Measurements from ENCODE around the gene SMARCA4. TPM values are rescaled to one million over a fixed set of nuclear protein-coding genes. Genes with fewer than 3 reads are reported as not detected.
"Not testable (repeated sequence)": the region's sequence is repeated elsewhere in the genome, so short reads cannot be mapped to it uniquely, and the experiment has no call there.

SMARCA4 gene
- total and polyA plus RNA-seq, 11 donors, result 34.1 to 70.9 (median 48.6) TPM

- Histone ChIP-seq H3K36me3 (peaks cover 0 to 30% (median 12%) of the 10 kb centered on the region in 9 donors), H3K27ac (no peak overlapping the region), H3K4me3 (no peak overlapping the region), H3K27me3 (no peaks in the 10 kb centered on the region), H3K4me1 (peaks cover 0 to 10% (median 2%) of the 10 kb centered on the region in 12 donors), H3K9me3 (no peaks in the 10 kb centered on the region)
- DNase-seq (no peak), ATAC-seq (peak in 1 of 4 donors; percentile 35)
- intact Hi-C loops (cut with DNase I), result loop anchor here in 6 of 10 donors (5.0 to 10.0 kb wide), 6 partner anchors 47 to 269 kb away; no protein-coding TSS in a partner anchor
- WGBS, 4 donors, result 85 to 93% (median 88%) methylated on average over 7 to 9 of the region's 9 CpGs
- no peak for TF ChIP-seq CTCF (IDR thresholded peaks at IDR 0.05)
- TF ChIP-seq POLR2A (IDR thresholded peaks at IDR 0.05), result no peak
Observed at GRCh38 chr19:10935371-10936059, 25.3 kb upstream of the SMARCA4 start.

- H3K9me3 ChIP-seq, result no peaks in the 10 kb centered on the region
- DNase-seq, result no peak
- WGBS, 4 donors, result 2 to 7% (median 3%) methylated on average over 11 of the region's 11 CpGs
- H3K4me1 ChIP-seq, result peaks cover 0 to 8% (median 0%) of the 10 kb centered on the region in 12 donors
- peak overlapping the region in 2 of 12 donors; percentile 0 to 26 for H3K4me3 ChIP-seq
- intact Hi-C loops (cut with DNase I), result loop anchor here in 6 of 10 donors (5.0 to 10.0 kb wide), 6 partner anchors 46 to 268 kb away; no protein-coding TSS in a partner anchor
- peak; percentile 60 to 84 (median 79) for ATAC-seq
- no peaks in the 10 kb centered on the region for H3K27me3 ChIP-seq
- H3K27ac ChIP-seq, result no peak overlapping the region
- peaks cover 0 to 21% (median 8%) of the 10 kb centered on the region in 9 donors for H3K36me3 ChIP-seq
- TF ChIP-seq POLR2A (IDR thresholded peaks at IDR 0.05), result no peak
- peak; percentile 45 to 63 (median 58) for TF ChIP-seq CTCF (IDR thresholded peaks at IDR 0.05)
Observed at GRCh38 chr19:10936661-10937084, 24.2 kb upstream of the SMARCA4 start.

GRCh38 chr19:10941649-10942048 is 19.2 kb upstream of the SMARCA4 start:
- H3K36me3 ChIP-seq, DNase-seq, H3K27me3 ChIP-seq, H3K9me3 ChIP-seq, H3K27ac ChIP-seq, ATAC-seq, H3K4me3 ChIP-seq: not testable (repeated sequence)
- intact Hi-C loops (cut with DNase I), result loop anchor here in 4 of 10 donors (10.0 kb wide), 4 partner anchors 53 to 183 kb away; no protein-coding TSS in a partner anchor
- WGBS, 4 donors, result 82 to 87% (median 84%) methylated on average over 14 of the region's 14 CpGs
- H3K4me1 ChIP-seq, result peaks cover 0 to 11% (median 3%) of the 10 kb centered on the region in 12 donors

GRCh38 chr19:10943412-10943811 is 17.4 kb upstream of the SMARCA4 start:
- WGBS, 4 donors, result 85 to 98% (median 92%) methylated on average over 4 of the region's 4 CpGs
- intact Hi-C loops (cut with DNase I), result loop anchor here in 4 of 10 donors (10.0 kb wide), 4 partner anchors 51 to 181 kb away; no protein-coding TSS in a partner anchor

GRCh38 chr19:10945264-10945663 is 15.6 kb upstream of the SMARCA4 start:
- no peak overlapping the region for H3K27ac ChIP-seq
- no peaks in the 10 kb centered on the region for H3K27me3 ChIP-seq
- H3K36me3 ChIP-seq, result no peaks in the 10 kb centered on the region
- WGBS, 4 donors, result 91 to 95% (median 94%) methylated on average over 4 of the region's 4 CpGs
- no peak overlapping the region for H3K4me3 ChIP-seq
- intact Hi-C loops (cut with DNase I), result loop anchor here in 5 of 10 donors (5.0 to 10.0 kb wide), 5 partner anchors 50 to 180 kb away; no protein-coding TSS in a partner anchor
- H3K4me1 ChIP-seq, result peaks cover 0 to 6% (median 0%) of the 10 kb centered on the region in 12 donors
- DNase-seq (no peak), ATAC-seq (no peak)
- H3K9me3 ChIP-seq, result no peaks in the 10 kb centered on the region
- TF ChIP-seq POLR2A (IDR thresholded peaks at IDR 0.05) (no peak), CTCF (IDR thresholded peaks at IDR 0.05) (no peak)

More at GRCh38 chr19:10943412-10943811, 17.4 kb upstream of the SMARCA4 start:
- not testable (repeated sequence) for H3K4me3 ChIP-seq, H3K27ac ChIP-seq, H3K9me3 ChIP-seq, ATAC-seq, H3K4me1 ChIP-seq, H3K36me3 ChIP-seq, DNase-seq, H3K27me3 ChIP-seq
